HG02852 (cell line): ENCODE data around the gene PRAMEF20.

Experiments used
- ATAC-seq: cut with Tn5 transposase; IDR thresholded peaks from one replicate; pipeline ENCODE4 v1.9.1; 2021; ENCODE audit warnings: mild to moderate bottlenecking, moderate library complexity; ENCODE audit not compliant: unreplicated experiment

PRAMEF20 gene

GRCh38 chr1:13461977-13462376 lies 51.7 kb downstream of the PRAMEF20 start:
- ATAC-seq = no peak

- no peak for ATAC-seq
Measured at GRCh38 chr1:13462682-13463081, 52.4 kb downstream of the PRAMEF20 start.

DNA sequence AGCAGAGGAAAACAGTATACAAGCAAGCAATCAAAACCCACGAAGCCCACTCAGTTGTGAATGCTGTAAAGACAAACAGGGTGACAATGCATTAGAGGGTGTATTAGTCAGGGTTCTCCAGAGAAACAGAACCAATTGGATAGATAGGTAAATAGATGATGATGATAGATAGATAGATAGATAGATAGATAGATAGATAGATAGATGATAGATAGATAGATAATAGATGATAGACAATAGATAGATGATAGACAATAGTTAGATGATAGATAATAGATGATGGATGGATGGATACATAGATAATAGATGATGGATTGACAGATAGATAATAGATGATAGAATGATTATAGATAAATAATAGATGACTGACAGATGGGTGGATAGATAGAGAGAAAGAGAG lies 55.3 kb downstream of the PRAMEF20 start:
- no peak for ATAC-seq

GRCh38 chr1:13469343-13469742 lies 59.1 kb downstream of the PRAMEF20 start:
- no peak for ATAC-seq
